ENCODE data around the gene MBP.

MBP gene

GRCh38 chr18:77098538-77099174, 33.9 kb downstream of the MBP start:
- TF ChIP-seq CREB5 (CRISPR knock-in tag; IDR thresholded peaks at IDR 0.05; ENCODE audit: low read depth) (no peak), OSR1 (CRISPR knock-in tag; IDR thresholded peaks at IDR 0.05) (no peak)
- no peak for ATAC-seq

GRCh38 chr18:77098029-77098428, 34.6 kb downstream of the MBP start:
- no peak for ATAC-seq
- TF ChIP-seq CSRNP3 (CRISPR knock-in tag; IDR thresholded peaks at IDR 0.05) (no peak), GLIS3 (CRISPR knock-in tag; IDR thresholded peaks at IDR 0.05) (no peak), SNAI2 (CRISPR knock-in tag; IDR thresholded peaks at IDR 0.05) (no peak), TOX (CRISPR knock-in tag; IDR thresholded peaks at IDR 0.05; ENCODE audit: borderline replicate concordance) (no peak), ZNF8 (CRISPR knock-in tag; IDR thresholded peaks at IDR 0.05) (no peak), PATZ1 (CRISPR knock-in tag; IDR thresholded peaks at IDR 0.05; ENCODE audit: borderline replicate concordance) (no peak), TSHZ2 (CRISPR knock-in tag; IDR thresholded peaks at IDR 0.05) (no peak), BACH2 (CRISPR knock-in tag; IDR thresholded peaks at IDR 0.05; ENCODE audit: borderline replicate concordance) (no peak), CREB5 (CRISPR knock-in tag; IDR thresholded peaks at IDR 0.05; ENCODE audit: low read depth) (no peak)

- TF ChIP-seq CSDC2 (CRISPR knock-in tag; IDR thresholded peaks at IDR 0.05) (no peak), ZFP30 (CRISPR knock-in tag; IDR thresholded peaks at IDR 0.05) (no peak), ARNTL (CRISPR knock-in tag; IDR thresholded peaks at IDR 0.05; ENCODE audit: borderline replicate concordance, low read depth) (no peak), POU6F1 (CRISPR knock-in tag; IDR thresholded peaks at IDR 0.05; ENCODE audit: borderline replicate concordance, low read depth) (no peak)
- no peak for ATAC-seq
Measured at GRCh38 chr18:77096936-77097886, 35.4 kb downstream of the MBP start.

All from SK-N-SH treated with all-trans-retinoic acid at 6 μM for 48 hours (cell line).